D341Med (cell line): Measurements from ENCODE around the gene TSR3.

Experiments used
- DNase-seq: peaks from one replicate; pipeline ENCODE4 v3.0.0; 2012; ENCODE audit warnings: low spot score

TSR3 gene

DNA sequence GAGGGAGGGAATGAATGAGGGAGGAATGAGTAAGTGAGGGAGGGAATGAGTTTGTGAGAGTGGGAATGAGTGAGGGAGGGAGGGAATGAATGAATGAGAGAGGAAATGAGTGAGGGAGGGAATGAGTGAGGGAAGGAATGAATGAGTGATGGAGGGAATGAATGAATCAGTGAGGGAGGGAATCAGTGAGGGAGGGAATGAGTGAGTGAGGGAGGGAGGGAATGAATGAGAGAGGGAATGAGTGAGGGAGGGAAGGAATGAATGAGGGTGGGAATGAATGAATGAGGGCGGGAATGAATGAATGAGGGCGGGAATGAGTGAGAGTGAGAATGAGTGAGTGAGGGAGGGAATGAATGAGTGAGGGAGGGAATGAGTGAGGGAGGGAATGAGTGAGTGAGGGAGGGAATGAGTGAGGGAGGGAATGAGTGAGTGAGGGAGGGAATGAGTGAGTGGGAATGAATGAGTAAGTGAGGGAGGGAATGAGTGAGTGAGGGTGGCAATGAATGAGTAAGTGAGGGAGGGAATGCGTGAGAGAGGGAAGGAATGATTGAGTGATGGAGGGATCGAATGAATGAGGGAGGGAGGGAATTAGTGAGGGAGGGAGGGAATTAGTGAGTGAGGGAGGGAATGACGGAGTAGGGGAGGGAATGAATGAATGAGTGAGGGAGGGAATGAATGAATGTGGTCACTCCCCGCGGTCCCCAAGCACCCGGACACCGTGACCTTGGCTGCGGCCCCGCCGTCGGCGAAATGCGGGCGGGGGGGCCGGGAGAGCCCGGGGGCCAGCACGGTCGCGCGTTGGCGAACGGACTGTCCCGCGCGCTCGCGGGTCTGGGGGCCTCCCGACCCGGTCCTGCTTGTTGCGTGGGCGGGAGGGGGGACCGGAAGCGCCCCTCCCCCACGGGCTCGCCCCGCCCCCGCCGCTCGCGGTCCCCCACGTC lies 43.4 kb downstream of the TSR3 start:
- DNase-seq = no peak

DNA sequence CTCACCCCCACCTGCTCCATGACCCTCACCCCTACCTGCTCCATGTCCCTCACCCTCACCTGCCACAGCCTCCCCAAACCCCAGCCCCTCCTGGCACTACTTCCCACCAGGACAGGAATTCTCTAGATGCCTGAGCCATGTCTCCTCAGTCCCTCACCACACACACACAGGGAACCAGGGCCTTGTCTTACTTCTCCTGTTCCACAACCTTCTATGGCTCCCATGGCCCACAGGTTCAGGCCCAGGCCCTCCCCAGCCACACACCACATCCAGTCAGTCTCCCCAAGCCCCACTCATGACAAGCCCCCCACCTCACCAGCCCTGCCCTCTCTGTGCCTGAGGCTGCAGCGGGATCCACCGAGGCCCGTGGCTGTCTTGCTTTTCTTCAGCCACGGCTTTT lies 45.3 kb downstream of the TSR3 start:
- no peak for DNase-seq

DNA sequence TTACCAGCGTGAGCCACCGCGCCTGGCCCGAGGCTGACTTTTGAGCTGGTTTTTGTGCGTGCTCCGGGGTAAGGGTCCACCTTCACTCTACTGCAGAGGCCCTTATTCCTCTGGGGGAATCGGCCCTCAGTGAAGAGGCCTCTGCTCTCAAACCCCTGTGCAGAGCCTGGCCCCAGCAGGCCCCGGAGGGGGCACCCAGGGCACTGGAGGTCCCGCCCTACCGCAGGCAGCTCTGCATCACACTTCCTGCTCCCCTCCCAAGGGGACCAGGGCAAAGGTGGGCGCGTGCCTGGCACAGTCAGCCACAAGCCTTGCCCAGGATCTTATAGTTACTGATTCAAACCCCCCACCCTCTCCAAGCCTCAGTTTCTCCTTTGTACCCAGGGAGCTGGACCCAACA lies 45.9 kb downstream of the TSR3 start:
- DNase-seq = no peak

DNA sequence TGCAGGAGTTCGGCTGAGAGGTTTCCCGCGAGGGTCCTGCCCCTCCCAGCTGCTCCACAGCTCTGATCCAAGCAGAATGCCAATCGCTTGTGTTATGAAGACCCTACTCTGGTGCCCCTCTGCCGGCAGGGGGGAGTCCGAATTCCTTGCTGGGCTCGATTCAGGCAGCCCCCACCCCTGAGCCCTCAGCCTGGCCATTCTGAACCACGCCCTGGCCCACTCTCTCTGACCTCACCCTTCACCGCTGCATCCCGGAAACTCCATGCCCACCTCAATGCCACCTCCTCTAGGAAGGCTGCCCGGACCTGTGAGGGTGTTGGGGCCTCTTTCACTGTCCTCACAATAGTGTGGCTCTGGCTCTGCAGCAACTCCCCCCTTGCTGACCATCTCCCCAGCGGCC lies 50.1 kb downstream of the TSR3 start:
- no peak for DNase-seq

DNA sequence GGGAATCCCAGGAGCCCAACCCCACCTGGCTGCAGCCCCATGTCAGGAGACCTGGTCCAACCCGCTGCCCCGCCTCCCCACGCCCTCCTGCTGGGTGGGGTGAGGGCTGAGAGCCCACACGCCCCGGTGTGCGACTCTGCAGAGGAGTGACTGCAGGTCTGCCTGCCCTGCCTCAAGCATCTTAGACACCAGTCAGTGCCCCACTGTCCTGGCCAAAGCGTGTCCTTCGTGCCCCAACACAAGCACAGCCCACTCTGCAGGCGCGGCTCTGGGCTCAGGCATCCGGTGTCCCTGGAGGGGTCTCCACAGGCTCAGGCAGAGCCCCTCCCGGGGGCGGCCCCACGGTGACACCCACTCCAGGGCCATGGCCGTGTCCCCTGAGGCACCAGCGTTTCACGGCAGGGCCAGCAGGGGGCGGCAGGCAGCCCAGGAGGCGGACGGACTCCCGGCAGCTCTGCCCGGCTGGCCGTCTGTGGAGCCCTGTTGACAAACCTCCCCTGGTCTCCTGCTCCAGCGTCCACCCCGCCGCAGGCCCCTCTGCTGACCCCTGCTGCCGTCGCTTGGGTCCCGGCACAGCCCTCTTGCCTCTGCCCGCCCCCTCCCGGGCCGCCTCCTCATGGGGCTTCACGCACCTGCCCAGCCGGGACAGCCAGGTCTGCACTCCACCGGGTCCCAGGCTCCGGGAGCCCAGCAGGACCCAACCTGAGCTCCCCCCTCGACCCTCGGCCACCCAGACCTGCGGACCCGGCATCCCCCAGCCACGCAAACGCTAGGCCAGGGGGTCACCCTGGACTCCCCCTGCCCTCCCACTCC lies 50.8 kb downstream of the TSR3 start:
- peak; percentile 88 for DNase-seq

DNA sequence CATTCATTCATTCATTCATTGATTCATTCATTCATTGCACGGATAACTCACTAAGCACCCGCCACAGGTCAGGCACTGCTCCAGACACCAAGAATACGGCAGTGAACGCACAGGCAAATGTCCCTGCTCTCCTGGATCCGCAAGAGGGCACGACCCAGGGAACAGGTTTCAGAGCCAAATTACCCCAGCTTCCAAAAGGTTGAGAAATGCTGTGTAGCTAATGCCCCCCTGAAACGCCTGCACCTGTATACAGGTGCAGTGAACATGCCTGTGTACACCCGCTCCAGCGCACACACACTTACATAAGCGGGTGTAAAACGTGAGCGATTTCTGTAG lies 51.8 kb downstream of the TSR3 start:
- no peak for DNase-seq
